DMS153 treated with DMSO at 0.1 percent for 48 hours (cell line): Measurements from ENCODE around the gene INHBC.
"Not testable (repeated sequence)": the region's sequence is repeated elsewhere in the genome, so short reads cannot be mapped to it uniquely, and the experiment has no call there.

ENCODE experiments used
- DNase-seq: peaks from one replicate; lab custom pipeline; 2025; ENCODE audit not compliant: unreplicated experiment; lab: John Stamatoyannopoulos, UW

INHBC gene, protein sequence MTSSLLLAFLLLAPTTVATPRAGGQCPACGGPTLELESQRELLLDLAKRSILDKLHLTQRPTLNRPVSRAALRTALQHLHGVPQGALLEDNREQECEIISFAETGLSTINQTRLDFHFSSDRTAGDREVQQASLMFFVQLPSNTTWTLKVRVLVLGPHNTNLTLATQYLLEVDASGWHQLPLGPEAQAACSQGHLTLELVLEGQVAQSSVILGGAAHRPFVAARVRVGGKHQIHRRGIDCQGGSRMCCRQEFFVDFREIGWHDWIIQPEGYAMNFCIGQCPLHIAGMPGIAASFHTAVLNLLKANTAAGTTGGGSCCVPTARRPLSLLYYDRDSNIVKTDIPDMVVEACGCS

DNA sequence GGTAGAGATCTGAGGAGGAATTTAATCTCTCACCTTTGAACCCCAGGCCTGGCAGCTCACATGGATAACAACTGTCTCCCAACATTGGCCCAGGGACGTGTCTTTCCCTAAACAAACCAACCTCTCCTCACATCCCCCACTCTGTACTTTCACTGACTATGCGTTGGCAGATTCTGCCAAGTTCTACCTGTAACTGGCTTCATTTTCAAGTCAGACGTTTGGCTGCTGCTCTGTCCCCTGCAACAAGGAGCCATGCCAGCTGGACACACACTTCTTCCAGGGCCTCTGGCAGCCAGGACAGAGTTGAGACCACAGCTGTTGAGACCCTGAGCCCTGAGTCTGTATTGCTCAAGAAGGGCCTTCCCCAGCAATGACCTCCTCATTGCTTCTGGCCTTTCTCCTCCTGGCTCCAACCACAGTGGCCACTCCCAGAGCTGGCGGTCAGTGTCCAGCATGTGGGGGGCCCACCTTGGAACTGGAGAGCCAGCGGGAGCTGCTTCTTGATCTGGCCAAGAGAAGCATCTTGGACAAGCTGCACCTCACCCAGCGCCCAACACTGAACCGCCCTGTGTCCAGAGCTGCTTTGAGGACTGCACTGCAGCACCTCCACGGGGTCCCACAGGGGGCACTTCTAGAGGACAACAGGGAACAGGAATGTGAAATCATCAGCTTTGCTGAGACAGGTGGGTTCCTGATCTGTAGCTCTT is at the start of gene INHBC:
INHBC (plus strand) TSS at position 268 of the 707 bp plus-strand sequence; CDS start at position 371, 103 bp downstream.
- no peak for DNase-seq

DNA sequence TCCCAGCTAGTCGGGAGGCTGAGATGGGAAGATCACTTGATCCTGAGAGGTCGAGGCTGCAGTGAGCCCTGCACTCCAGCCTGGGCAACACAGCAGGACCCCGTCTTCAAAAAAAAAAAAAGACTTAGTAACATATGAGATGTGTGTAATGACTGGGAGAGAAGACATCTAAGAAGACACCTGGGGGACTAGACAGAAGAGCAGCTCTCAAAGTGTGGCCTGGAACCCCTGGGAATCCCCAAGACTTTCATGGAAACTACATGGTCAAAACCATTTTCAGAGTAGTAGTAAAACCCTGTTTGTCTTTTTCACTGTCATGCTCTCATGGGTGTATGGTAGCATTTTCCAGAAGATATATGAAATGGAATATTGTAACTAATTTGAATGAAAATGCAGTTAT is 49.0 kb upstream of the INHBC start:
- no peak for DNase-seq

DNA sequence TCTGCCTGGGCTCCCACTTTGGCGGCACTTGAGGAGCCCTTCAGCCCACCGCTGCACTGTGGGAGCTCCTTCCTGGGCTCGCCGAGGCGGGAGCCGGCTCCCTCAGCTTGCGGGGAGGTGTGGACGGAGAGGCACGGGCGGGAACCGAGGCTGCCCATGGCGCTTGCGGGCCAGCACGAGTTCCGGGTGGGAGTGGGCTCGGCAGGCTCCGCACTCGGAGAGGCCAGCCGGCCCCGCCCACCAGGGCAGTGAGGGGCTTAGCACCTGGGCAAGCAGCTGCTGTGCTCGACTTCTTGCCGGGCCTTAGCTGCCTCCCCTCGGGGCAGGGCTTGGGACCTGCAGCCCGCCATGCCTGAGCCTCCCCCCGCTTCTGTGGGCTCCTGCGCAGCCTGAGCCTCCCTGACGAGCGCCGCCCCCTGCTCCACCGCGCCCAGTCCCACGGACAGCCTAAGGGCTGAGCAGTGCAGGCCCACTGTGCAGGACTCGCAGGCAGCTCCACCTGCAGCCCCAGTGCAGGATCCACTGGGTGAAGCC is 48.3 kb upstream of the INHBC start:
- no peak for DNase-seq

DNA sequence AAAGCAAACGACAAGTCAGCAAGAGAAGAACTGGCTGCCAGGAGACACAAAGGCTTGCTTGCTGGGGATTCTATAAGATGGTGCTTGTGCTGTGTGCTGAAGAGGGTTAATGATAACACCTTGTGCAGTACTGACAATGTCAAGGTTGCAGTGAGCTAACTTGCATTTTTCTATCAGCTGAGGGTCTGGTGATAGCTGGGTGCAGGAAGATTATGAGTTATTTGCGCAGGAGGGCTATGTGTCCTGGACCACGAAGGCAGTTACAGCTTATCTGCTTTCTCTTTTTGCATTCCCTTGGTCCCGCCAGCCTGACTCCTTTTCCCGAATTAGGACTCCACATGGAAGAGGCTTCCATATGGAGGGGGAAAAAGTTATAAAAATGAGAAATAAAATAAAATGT is 46.2 kb upstream of the INHBC start:
- no peak for DNase-seq

- no peak for DNase-seq
Measured at GRCh38 chr12:57389033-57389432, 45.6 kb upstream of the INHBC start.

- no peak for DNase-seq
Measured at GRCh38 chr12:57390174-57390573, 44.4 kb upstream of the INHBC start.

GRCh38 chr12:57395121-57395520 is 39.5 kb upstream of the INHBC start:
- DNase-seq = no peak

- DNase-seq = no peak
Measured at GRCh38 chr12:57397441-57397840, 37.1 kb upstream of the INHBC start.

- DNase-seq = not testable (repeated sequence)
Measured at GRCh38 chr12:57399718-57400463, 34.7 kb upstream of the INHBC start.

DNA sequence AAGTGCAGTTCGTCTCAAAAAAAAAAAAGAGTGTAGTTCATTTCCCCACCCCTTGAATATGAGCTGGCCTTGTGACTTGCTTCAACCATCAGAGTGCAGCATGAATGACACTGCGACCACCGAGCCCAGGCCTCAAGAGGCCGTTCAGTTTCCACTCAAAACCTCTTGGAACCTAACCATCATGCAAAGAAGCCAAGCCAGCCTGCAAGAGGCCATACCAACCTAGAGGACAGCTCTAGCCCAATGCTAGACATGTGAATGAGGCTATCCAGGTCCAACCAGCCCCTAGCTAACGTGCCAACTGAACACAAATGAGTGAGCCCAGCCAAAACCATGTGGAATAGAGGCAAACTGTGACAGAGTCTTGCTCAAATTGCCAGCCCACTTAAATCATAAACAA is 33.4 kb upstream of the INHBC start:
- DNase-seq = no peak

DNA sequence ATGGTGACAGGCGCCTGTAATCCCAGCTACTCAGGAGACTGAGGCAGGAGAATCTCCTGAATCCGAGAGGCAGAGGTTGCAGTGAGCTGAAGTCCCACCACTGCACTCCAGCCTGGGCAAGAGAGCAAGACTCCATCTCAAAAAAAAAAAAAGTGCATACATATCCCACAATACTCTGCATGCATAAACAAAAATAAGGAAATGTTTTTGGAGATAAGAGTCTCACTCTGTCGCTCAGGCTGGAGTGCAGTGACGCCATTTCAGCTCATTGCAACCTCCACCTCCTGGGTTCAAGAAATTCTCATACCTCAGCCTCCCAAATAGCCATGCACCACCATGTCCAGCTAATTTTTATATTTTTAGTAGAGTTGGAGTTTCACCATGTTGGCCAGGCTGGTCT is 32.4 kb upstream of the INHBC start:
- not testable (repeated sequence) for DNase-seq

- DNase-seq = no peak
Measured at GRCh38 chr12:57404966-57405640, 29.5 kb upstream of the INHBC start.

DNA sequence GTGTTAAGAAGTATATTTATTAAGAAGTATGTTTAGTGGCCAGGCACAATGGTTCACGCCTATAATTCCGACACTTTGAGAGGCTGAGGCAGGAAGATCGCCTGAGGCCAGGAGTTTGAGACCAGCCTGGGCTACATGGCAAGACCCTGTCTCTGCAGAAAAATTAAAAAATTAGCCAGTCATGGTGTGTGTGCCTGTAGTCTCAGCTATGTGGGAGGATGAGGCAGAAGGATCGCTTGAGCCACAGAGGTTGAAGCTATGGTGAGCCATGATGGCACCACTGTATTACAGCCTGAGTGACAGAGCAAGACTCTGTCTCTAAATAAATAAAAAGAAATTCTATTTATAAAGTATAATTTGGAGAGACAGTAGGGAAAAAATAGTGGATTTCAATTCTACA is 24.1 kb upstream of the INHBC start:
- no peak for DNase-seq

- not testable (repeated sequence) for DNase-seq
Measured at GRCh38 chr12:57414160-57414559, 20.4 kb upstream of the INHBC start.

- DNase-seq = no peak
Measured at GRCh38 chr12:57415088-57415487, 19.5 kb upstream of the INHBC start.

DNA sequence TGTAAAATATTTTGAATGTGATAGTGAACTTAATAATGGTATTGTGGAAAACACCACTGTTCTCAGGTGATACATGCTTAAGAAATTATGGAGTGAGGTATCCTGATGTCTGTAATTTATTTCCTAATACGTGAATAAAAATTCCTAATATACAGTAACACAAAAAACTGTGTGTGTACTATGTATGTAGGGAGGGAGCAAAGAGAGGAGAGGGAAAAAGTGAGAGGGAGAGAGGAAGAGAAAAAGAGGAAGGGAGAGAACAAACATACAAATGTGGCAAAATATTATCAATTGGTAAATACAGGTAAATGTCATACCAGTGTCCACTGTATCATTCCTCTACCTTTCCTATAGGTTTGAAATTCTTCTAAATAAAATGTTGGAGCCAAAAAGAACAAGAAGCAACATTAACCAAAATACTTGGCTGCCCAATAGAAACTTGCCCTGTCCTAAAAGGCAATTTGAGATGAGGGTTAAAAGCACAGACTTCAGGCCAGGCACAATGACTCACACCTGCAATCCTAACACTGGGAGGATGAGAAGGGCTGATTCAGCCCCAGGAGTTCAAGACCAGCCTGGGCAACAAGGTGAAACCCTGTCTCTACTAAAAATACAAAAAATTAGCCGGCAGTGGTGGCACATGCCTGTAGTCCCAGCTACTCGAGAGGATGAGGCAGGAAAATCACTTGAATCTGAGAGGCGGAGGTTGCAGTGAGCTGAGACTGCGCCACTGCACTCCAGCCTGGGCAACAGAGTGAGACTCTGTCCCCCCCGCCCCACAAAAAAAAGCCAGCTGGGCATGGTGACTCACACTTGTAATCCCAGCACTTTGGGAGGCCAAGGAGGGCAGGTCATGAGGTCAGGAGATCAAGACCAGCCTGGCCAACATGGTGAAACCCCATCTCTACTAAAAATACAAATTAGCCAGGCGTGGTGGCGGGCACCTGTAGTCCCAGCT is 18.3 kb upstream of the INHBC start:
- DNase-seq = no peak

GRCh38 chr12:57418255-57418654 is 16.3 kb upstream of the INHBC start:
- no peak for DNase-seq

DNA sequence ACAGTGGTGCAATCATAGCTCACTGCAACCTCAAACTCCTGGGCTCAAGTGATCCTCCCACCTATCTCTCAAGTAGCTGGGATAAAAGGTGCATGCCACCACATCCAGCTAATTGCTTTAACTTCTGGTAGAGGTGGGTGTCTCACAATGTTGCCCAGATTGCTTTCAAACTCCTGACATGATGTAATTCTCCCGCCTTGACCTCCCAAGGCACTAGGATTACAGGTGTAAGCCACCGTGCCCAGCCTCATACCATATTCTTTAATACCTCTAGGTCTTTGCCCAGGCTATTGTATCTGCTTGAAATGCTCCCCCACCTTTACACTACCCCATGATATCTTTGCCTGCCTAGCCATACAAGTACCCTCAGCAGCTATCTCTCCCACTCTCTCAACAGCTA is 15.1 kb upstream of the INHBC start:
- DNase-seq = no peak

DNA sequence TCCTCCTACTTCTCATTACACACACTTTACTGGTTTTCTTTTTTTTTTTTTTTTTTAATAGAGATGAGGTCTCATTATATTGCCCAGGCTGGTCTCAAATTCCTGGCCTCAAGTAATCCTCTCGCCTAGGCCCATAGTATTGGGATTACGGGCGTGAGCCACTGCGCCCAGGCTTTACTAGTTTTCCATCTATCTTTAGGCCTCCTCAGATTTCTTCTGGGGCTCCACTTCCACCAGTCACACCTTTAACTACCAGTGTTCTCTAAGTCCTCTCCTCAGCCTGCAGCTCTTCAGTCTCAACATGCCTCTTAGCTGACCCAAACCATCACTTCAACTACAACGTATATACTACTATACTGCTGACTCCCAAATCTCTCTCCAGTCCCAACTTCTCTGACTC is 14.1 kb upstream of the INHBC start:
- DNase-seq = no peak

- DNase-seq = not testable (repeated sequence)
Measured at GRCh38 chr12:57426948-57427347, 7.6 kb upstream of the INHBC start.
